Measurements from ENCODE around the gene KIAA0319L.
A peak's percentile ranks its signal among the peaks of the same experiment; 100 is the strongest.
"Not testable (repeated sequence)": the region's sequence is repeated elsewhere in the genome, so short reads cannot be mapped to it uniquely, and the experiment has no call there.

KIAA0319L gene

DNA sequence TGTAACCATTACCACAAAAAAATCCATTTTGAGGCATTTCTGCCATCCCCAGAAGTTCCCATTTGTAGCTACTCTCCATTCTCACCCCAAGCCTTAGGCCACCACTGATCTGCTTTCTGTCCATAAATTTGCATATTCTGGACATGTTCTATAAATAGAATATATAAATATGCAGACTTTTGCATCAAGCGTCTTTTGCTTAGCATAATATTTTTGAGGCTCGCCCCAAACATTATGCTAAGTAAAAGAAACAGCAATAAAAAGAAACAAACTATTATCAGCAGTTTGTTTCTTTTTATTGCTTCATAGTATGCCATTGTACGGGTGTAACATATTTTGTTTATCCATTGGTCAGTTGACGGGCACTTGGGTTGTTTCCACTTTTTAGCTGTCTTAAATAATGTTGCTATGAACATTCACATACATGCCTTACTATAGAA is 23.8 kb upstream of the KIAA0319L start:
- no peaks in the 10 kb centered on the region for H4K20me1 ChIP-seq (ENCODE audit: insufficient read depth, low read length)
- H3K27ac ChIP-seq (ENCODE audit: low read length), result no peak overlapping the region
- H3K9ac ChIP-seq (ENCODE audit: low read depth, low read length), result no peak overlapping the region
- H2AFZ ChIP-seq (ENCODE audit: low read depth, low read length), result no peak overlapping the region
- no peak overlapping the region for H3K4me2 ChIP-seq (ENCODE audit: insufficient read depth, low read length)
- DNase-seq, result no peak
- no peak for TF ChIP-seq CTCF (IDR thresholded peaks at IDR 0.05; ENCODE audit: borderline replicate concordance, extremely low read depth, low read length, poor library complexity, severe bottlenecking)
- TF ChIP-seq EZH2 (IDR thresholded peaks at IDR 0.05; ENCODE audit: borderline replicate concordance, low read depth, low read length, severe bottlenecking), result no peak
- peaks cover 27% of the 10 kb centered on the region for H3K4me1 ChIP-seq (ENCODE audit: insufficient read depth, low read length)
- no peak for ATAC-seq (ENCODE audit: insufficient read depth, low read depth)
- H3K36me3 ChIP-seq (ENCODE audit: insufficient read depth, low read length), result no peaks in the 10 kb centered on the region
- H3K9me3 ChIP-seq (ENCODE audit: insufficient read depth, low read length, severe bottlenecking), result no peaks in the 10 kb centered on the region
- H3K4me3 ChIP-seq (ENCODE audit: low read depth in 1 of 2, low read length in 2 of 2), result no peak overlapping the region
- no peaks in the 10 kb centered on the region; the same call in 1 of the 2 replicates for H3K79me2 ChIP-seq (ENCODE audit: insufficient read depth, low read length)
- H3K27me3 ChIP-seq (ENCODE audit: insufficient read depth, low read length, poor library complexity), result no peaks in the 10 kb centered on the region

DNA sequence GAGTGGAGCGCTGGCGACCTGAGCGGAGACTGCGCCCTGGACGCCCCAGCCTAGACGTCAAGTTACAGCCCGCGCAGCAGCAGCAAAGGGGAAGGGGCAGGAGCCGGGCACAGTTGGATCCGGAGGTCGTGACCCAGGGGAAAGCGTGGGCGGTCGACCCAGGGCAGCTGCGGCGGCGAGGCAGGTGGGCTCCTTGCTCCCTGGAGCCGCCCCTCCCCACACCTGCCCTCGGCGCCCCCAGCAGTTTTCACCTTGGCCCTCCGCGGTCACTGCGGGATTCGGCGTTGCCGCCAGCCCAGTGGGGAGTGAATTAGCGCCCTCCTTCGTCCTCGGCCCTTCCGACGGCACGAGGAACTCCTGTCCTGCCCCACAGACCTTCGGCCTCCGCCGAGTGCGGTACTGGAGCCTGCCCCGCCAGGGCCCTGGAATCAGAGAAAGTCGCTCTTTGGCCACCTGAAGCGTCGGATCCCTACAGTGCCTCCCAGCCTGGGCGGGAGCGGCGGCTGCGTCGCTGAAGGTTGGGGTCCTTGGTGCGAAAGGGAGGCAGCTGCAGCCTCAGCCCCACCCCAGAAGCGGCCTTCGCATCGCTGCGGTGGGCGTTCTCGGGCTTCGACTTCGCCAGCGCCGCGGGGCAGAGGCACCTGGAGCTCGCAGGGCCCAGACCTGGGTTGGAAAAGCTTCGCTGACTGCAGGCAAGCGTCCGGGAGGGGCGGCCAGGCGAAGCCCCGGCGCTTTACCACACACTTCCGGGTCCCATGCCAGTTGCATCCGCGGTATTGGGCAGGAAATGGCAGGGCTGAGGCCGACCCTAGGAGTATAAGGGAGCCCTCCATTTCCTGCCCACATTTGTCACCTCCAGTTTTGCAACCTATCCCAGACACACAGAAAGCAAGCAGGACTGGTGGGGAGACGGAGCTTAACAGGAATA is 20.1 kb upstream of the KIAA0319L start:
- H3K27me3 ChIP-seq (ENCODE audit: insufficient read depth, low read length, poor library complexity), result no peaks in the 10 kb centered on the region
- no peaks in the 10 kb centered on the region for H3K9me3 ChIP-seq (ENCODE audit: insufficient read depth, low read length, severe bottlenecking)
- H4K20me1 ChIP-seq (ENCODE audit: insufficient read depth, low read length), result no peaks in the 10 kb centered on the region
- H3K36me3 ChIP-seq (ENCODE audit: insufficient read depth, low read length), result 0 out of 2 replicates have a peak, but pooled peaks cover 3% of the 10 kb centered on the region
- TF ChIP-seq EZH2 (IDR thresholded peaks at IDR 0.05; ENCODE audit: borderline replicate concordance, low read depth, low read length, severe bottlenecking), result no peak
- peak; percentile 7 for TF ChIP-seq CTCF (IDR thresholded peaks at IDR 0.05; ENCODE audit: borderline replicate concordance, extremely low read depth, low read length, poor library complexity, severe bottlenecking)
- peak; percentile 91 for ATAC-seq (ENCODE audit: insufficient read depth, low read depth)
- H3K9ac ChIP-seq (ENCODE audit: low read depth, low read length), result peak overlapping the region; percentile 76
- H3K79me2 ChIP-seq (ENCODE audit: insufficient read depth, low read length), result no peaks in the 10 kb centered on the region; the same call in 1 of the 2 replicates
- H3K4me3 ChIP-seq (ENCODE audit: low read depth in 1 of 2, low read length in 2 of 2), result peak overlapping the region; percentile 14 to 63; a peak in 3 of 4 replicates
- H3K4me1 ChIP-seq (ENCODE audit: insufficient read depth, low read length), result peaks cover 34% of the 10 kb centered on the region
- H3K27ac ChIP-seq (ENCODE audit: low read length), result peak overlapping the region; percentile 90
- H3K4me2 ChIP-seq (ENCODE audit: insufficient read depth, low read length), result peak overlapping the region; percentile 82
- peak; percentile 93 for DNase-seq
- H2AFZ ChIP-seq (ENCODE audit: low read depth, low read length), result peak overlapping the region; percentile 80

DNA sequence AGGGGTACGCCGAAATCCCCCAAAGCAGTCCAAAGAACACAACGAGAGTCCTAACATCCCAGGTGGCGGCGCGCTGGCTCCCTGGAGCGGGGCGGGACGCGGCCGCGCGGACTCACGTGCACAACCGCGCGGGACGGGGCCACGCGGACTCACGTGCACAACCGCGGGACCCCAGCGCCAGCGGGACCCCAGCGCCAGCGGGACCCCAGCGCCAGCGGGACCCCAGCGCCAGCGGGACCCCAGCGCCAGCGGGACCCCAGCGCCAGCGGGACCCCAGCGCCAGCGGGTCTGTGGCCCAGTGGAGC is 19.5 kb upstream of the KIAA0319L start:
- not testable (repeated sequence) for H3K79me2 ChIP-seq (ENCODE audit: insufficient read depth, low read length); H4K20me1 ChIP-seq (ENCODE audit: insufficient read depth, low read length); DNase-seq; H3K9me3 ChIP-seq (ENCODE audit: insufficient read depth, low read length, severe bottlenecking); H3K27me3 ChIP-seq (ENCODE audit: insufficient read depth, low read length, poor library complexity); H2AFZ ChIP-seq (ENCODE audit: low read depth, low read length); ATAC-seq (ENCODE audit: insufficient read depth, low read depth); H3K36me3 ChIP-seq (ENCODE audit: insufficient read depth, low read length)
- Histone ChIP-seq H3K4me3 (ENCODE audit: low read depth in 1 of 2, low read length in 2 of 2) (peak overlapping the region in 1 of 2 experiments; percentile 63; a peak in 3 of 4 replicates), H3K9ac (ENCODE audit: low read depth, low read length) (peak overlapping the region; percentile 76), H3K27ac (ENCODE audit: low read length) (peak overlapping the region; percentile 90), H3K4me1 (ENCODE audit: insufficient read depth, low read length) (peaks cover 34% of the 10 kb centered on the region), H3K4me2 (ENCODE audit: insufficient read depth, low read length) (peak overlapping the region; percentile 82)

DNA sequence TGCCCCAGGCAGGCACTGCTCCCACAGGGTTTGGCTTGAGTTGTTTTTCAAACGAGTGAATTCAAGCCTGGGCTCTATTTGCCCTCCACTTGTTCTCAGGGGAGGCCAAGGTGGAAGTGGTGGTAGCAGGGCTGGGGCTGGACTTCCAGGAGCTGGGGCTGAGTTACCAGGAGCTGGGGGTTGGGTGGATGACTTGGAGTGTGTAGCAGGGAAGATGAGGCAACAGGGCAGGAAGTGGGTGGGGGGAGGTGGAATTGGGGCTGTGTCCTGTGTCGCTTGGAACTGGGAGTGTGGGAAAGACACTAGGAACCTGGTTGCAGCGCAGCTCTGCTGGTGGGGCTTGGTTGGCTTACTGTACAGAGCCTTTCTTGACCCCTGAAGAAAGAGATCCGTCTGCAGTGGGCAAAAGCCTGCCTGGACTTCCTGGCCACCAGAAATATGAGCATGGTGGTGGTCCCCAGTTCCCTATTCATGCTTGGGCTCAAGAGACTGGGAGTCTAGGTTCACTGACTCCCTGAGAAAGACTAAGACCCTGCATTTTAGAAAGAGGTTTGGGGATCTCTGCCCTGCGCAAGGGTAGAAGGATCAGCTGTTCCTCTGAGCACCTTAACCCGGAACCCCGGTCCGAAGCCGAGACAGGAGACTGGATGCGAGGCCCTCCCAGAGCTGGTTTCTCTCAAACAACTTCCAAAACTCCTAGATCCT is 19.0 kb upstream of the KIAA0319L start:
- TF ChIP-seq CTCF (IDR thresholded peaks at IDR 0.05; ENCODE audit: borderline replicate concordance, extremely low read depth, low read length, poor library complexity, severe bottlenecking) (no peak), EZH2 (IDR thresholded peaks at IDR 0.05; ENCODE audit: borderline replicate concordance, low read depth, low read length, severe bottlenecking) (no peak)
- Histone ChIP-seq H3K9me3 (ENCODE audit: insufficient read depth, low read length, severe bottlenecking) (no peaks in the 10 kb centered on the region), H3K4me3 (ENCODE audit: low read depth in 1 of 2, low read length in 2 of 2) (no peak overlapping the region; a peak in 1 of 4 replicates), H3K36me3 (ENCODE audit: insufficient read depth, low read length) (0 out of 2 replicates have a peak, but pooled peaks cover 3% of the 10 kb centered on the region), H3K79me2 (ENCODE audit: insufficient read depth, low read length) (no peaks in the 10 kb centered on the region; the same call in 1 of the 2 replicates), H3K27ac (ENCODE audit: low read length) (peak overlapping the region; percentile 69), H3K4me1 (ENCODE audit: insufficient read depth, low read length) (peaks cover 34% of the 10 kb centered on the region), H3K9ac (ENCODE audit: low read depth, low read length) (peak overlapping the region; percentile 76), H4K20me1 (ENCODE audit: insufficient read depth, low read length) (no peaks in the 10 kb centered on the region), H2AFZ (ENCODE audit: low read depth, low read length) (no peak overlapping the region), H3K4me2 (ENCODE audit: insufficient read depth, low read length) (peak overlapping the region; percentile 82), H3K27me3 (ENCODE audit: insufficient read depth, low read length, poor library complexity) (no peaks in the 10 kb centered on the region)
- ATAC-seq (ENCODE audit: insufficient read depth, low read depth) (peak; percentile 13; the same call in 1 of the 3 replicates), DNase-seq (peak; percentile 71)
